22Rv1 (cell line): ENCODE results near the gene JMY.

Experiments
- ZFX ChIP-seq: fragments of 450-650 bp; IDR thresholded peaks from 2 replicates; pipeline ENCODE4 v1.6.1; 2017; ENCODE audit warnings: antibody characterized with exemption, borderline replicate concordance
- TF ChIP-seq, protein P1 (sequence below): fragments of 450-650 bp; IDR thresholded peaks from 2 replicates; pipeline ENCODE4 v1.5.1; 2017; ENCODE audit warnings: mild to moderate bottlenecking

DNA sequence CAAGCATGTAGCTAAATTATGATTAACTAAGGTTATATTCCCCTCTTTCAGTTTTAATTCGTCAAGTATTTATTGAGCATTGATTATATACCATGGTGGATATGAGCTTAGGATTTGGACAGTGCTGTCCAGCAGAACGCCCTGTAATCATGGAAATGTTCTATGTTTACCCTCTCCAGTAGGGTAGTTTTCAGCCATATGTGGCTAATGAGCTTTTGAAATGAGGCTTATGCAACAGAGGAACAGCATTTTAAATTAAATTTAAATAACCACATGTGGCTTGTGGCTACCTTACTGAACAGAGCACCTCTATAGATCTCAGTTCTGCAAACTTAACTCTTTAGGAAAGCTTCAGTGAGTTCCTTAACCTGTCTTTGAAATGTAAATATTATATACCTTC lies 59.1 kb downstream of the JMY start:
- TF ChIP-seq, protein P1, sequence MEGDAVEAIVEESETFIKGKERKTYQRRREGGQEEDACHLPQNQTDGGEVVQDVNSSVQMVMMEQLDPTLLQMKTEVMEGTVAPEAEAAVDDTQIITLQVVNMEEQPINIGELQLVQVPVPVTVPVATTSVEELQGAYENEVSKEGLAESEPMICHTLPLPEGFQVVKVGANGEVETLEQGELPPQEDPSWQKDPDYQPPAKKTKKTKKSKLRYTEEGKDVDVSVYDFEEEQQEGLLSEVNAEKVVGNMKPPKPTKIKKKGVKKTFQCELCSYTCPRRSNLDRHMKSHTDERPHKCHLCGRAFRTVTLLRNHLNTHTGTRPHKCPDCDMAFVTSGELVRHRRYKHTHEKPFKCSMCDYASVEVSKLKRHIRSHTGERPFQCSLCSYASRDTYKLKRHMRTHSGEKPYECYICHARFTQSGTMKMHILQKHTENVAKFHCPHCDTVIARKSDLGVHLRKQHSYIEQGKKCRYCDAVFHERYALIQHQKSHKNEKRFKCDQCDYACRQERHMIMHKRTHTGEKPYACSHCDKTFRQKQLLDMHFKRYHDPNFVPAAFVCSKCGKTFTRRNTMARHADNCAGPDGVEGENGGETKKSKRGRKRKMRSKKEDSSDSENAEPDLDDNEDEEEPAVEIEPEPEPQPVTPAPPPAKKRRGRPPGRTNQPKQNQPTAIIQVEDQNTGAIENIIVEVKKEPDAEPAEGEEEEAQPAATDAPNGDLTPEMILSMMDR = no peak
- TF ChIP-seq ZFX = no peak
